ENCODE measurements around the gene KCNK3.

KCNK3 gene

GRCh38 chr2:26704441-26704977, 12.0 kb downstream of the KCNK3 start:
- H4K20me1 ChIP-seq (ENCODE audit: insufficient read depth), result no peaks in the 10 kb centered on the region
- no peak overlapping the region for H3K27ac ChIP-seq
- H3K4me1 ChIP-seq (ENCODE audit: low read depth, poor library complexity, severe bottlenecking), result no peaks in the 10 kb centered on the region
- H3K79me2 ChIP-seq (ENCODE audit: insufficient read depth, low read depth), result no peaks in the 10 kb centered on the region
- H3K9ac ChIP-seq, result no peak overlapping the region
- no peaks in the 10 kb centered on the region for H3K36me3 ChIP-seq (ENCODE audit: insufficient read depth)
- no peak for TF ChIP-seq CTCF (conservative IDR thresholded peaks at IDR 0.05; ENCODE audit: low read depth, low read length)
- no peak overlapping the region for H2AFZ ChIP-seq (ENCODE audit: low read depth)
- no peak overlapping the region for H3K4me2 ChIP-seq
- no peak overlapping the region for H3K4me3 ChIP-seq (IDR thresholded peaks at IDR 0.05; ENCODE audit: insufficient read depth, low read depth, low read length)
- H3K27me3 ChIP-seq (ENCODE audit: insufficient read depth, low read depth), result peaks cover 31% of the 10 kb centered on the region

- Histone ChIP-seq H2AFZ (ENCODE audit: low read depth) (no peak overlapping the region), H3K36me3 (ENCODE audit: insufficient read depth) (no peaks in the 10 kb centered on the region), H4K20me1 (ENCODE audit: insufficient read depth) (no peaks in the 10 kb centered on the region), H3K4me2 (no peak overlapping the region), H3K9ac (no peak overlapping the region), H3K79me2 (ENCODE audit: insufficient read depth, low read depth) (no peaks in the 10 kb centered on the region), H3K4me1 (ENCODE audit: low read depth, poor library complexity, severe bottlenecking) (no peaks in the 10 kb centered on the region), H3K4me3 (IDR thresholded peaks at IDR 0.05; ENCODE audit: insufficient read depth, low read depth, low read length) (no peak overlapping the region), H3K27ac (no peak overlapping the region), H3K27me3 (ENCODE audit: insufficient read depth, low read depth) (peaks cover 25% of the 10 kb centered on the region)
- no peak for TF ChIP-seq CTCF (conservative IDR thresholded peaks at IDR 0.05; ENCODE audit: low read depth, low read length)
Observed at GRCh38 chr2:26705126-26705525, 12.6 kb downstream of the KCNK3 start.

- Histone ChIP-seq H4K20me1 (ENCODE audit: insufficient read depth) (no peaks in the 10 kb centered on the region), H3K36me3 (ENCODE audit: insufficient read depth) (no peaks in the 10 kb centered on the region), H3K4me2 (no peak overlapping the region), H3K27me3 (ENCODE audit: insufficient read depth, low read depth) (peaks cover 17% of the 10 kb centered on the region), H3K79me2 (ENCODE audit: insufficient read depth, low read depth) (no peaks in the 10 kb centered on the region), H3K4me3 (IDR thresholded peaks at IDR 0.05; ENCODE audit: insufficient read depth, low read depth, low read length) (no peak overlapping the region), H3K4me1 (ENCODE audit: low read depth, poor library complexity, severe bottlenecking) (no peaks in the 10 kb centered on the region), H3K9ac (no peak overlapping the region), H2AFZ (ENCODE audit: low read depth) (no peak overlapping the region), H3K27ac (no peak overlapping the region)
- TF ChIP-seq CTCF (conservative IDR thresholded peaks at IDR 0.05; ENCODE audit: low read depth, low read length), result no peak
Observed at GRCh38 chr2:26706093-26706492, 13.6 kb downstream of the KCNK3 start.

- no peak for TF ChIP-seq CTCF (conservative IDR thresholded peaks at IDR 0.05; ENCODE audit: low read depth, low read length)
- Histone ChIP-seq H3K79me2 (ENCODE audit: insufficient read depth, low read depth) (no peaks in the 10 kb centered on the region), H3K4me3 (IDR thresholded peaks at IDR 0.05; ENCODE audit: insufficient read depth, low read depth, low read length) (no peak overlapping the region), H4K20me1 (ENCODE audit: insufficient read depth) (no peaks in the 10 kb centered on the region), H3K36me3 (ENCODE audit: insufficient read depth) (no peaks in the 10 kb centered on the region), H3K27ac (no peak overlapping the region), H3K4me1 (ENCODE audit: low read depth, poor library complexity, severe bottlenecking) (no peaks in the 10 kb centered on the region), H3K4me2 (no peak overlapping the region), H3K9ac (no peak overlapping the region), H2AFZ (ENCODE audit: low read depth) (no peak overlapping the region), H3K27me3 (ENCODE audit: insufficient read depth, low read depth) (peaks cover 17% of the 10 kb centered on the region)
Observed at GRCh38 chr2:26706616-26707473, 14.3 kb downstream of the KCNK3 start.

Measured in KMS-11 (cell line).